Fibroblast of lung (primary cell): ENCODE data around the gene KRR1. TPM values are rescaled to one million over a fixed set of nuclear protein-coding genes. Genes with fewer than 3 reads are reported as not detected.

Experiments used
- DNase-seq, 2 donors: peaks; one replicate each; pipeline versions ENCODE4 v3.0.0 to v3.0.0-alpha.2; 2010; ENCODE audit warnings: low read depth in 2 of 2
- H2AFZ ChIP-seq: 2 replicates; pipeline ENCODE4 v1.5.1; 2012; ENCODE audit warnings: low read length, control low read depth, inconsistent platforms
- H3K27ac ChIP-seq: 2 replicates; pipeline ENCODE4 v1.5.1; 2011; ENCODE audit warnings: low read length, control low read depth; ENCODE audit not compliant: insufficient read depth
- H3K27me3 ChIP-seq: 2 replicates; pipeline ENCODE4 v1.5.1; 2011; ENCODE audit warnings: mild to moderate bottlenecking, low read length; ENCODE audit not compliant: control insufficient read depth, insufficient read depth
- H3K36me3 ChIP-seq: 2 replicates; pipeline ENCODE4 v1.5.1; 2011; ENCODE audit warnings: low read length; ENCODE audit not compliant: control insufficient read depth, insufficient read depth
- H3K4me1 ChIP-seq: 2 replicates; pipeline ENCODE4 v1.5.1; 2011; ENCODE audit warnings: low read length; ENCODE audit not compliant: control insufficient read depth, insufficient read depth; ENCODE audit errors: extremely low read depth
- H3K4me2 ChIP-seq: 2 replicates; pipeline ENCODE4 v1.5.1; 2011; ENCODE audit warnings: low read length, control low read depth; ENCODE audit not compliant: insufficient read depth; ENCODE audit errors: extremely low read depth
- H3K4me3 ChIP-seq, 4 experiments: fragments of 200-600 bp in 1 of 4; sonication (generic) in 1 of 4; replicated peaks in 1 of 4; 2 replicates each; pipeline ENCODE4 v1.5.1; 2011 to 2016; ENCODE audit warnings: low read length in 4 of 4, low read depth in 3 of 4, mild to moderate bottlenecking in 3 of 4, control low read depth in 2 of 4, inconsistent platforms in 1 of 4, mixed read lengths in 1 of 4; ENCODE audit not compliant: insufficient read depth in 1 of 4; ENCODE audit errors: control extremely low read depth in 1 of 4
- H3K79me2 ChIP-seq: 2 replicates; pipeline ENCODE4 v1.5.1; 2012; ENCODE audit warnings: mild to moderate bottlenecking, low read length, inconsistent platforms; ENCODE audit not compliant: control insufficient read depth, insufficient read depth
- H3K9ac ChIP-seq: 2 replicates; pipeline ENCODE4 v1.5.1; 2011; ENCODE audit warnings: mild to moderate bottlenecking, low read length, control low read depth; ENCODE audit not compliant: insufficient read depth
- H3K9me3 ChIP-seq: 2 replicates; pipeline ENCODE4 v1.5.1; 2012; ENCODE audit warnings: low read depth, low read length; ENCODE audit not compliant: control insufficient read depth, insufficient read depth
- H4K20me1 ChIP-seq: 2 replicates; pipeline ENCODE4 v1.5.1; 2011; ENCODE audit warnings: low read length; ENCODE audit not compliant: control insufficient read depth, insufficient read depth; ENCODE audit errors: extremely low read depth
- CTCF ChIP-seq, 2 donors: IDR thresholded peaks in 1 of 2; conservative IDR thresholded peaks in 1 of 2; 1 replicate in 1 of 2; 2 replicates in 1 of 2; pipeline ENCODE4 v1.5.1; 2011 to 2012; ENCODE audit warnings: low read length in 2 of 2, control low read depth in 1 of 2, inconsistent platforms in 1 of 2, low read depth in 1 of 2, mild to moderate bottlenecking in 1 of 2
- EZH2 ChIP-seq: IDR thresholded peaks from 2 replicates; pipeline ENCODE4 v1.5.1; 2012; ENCODE audit warnings: low read length, control low read depth, mild to moderate bottlenecking; ENCODE audit errors: missing control alignments
- polyA minus RNA-seq: library from RNA; depleted of rRNA, polyadenylated mRNA; stranded (reverse); fragments of >200 nt; gene quantifications from 2 replicates; pipeline ENCODE4 v1.2.3, GENCODE V29; 2011; ENCODE audit warnings: low replicate concordance
- polyA plus RNA-seq, 2 donors: library from polyadenylated mRNA; depleted of rRNA in 1 of 2; stranded (reverse) in 1 of 2; unstranded in 1 of 2; fragments of >200 nt; gene quantifications; 2 replicates each; pipeline ENCODE4 v1.2.1, GENCODE V29; 2011 to 2012; ENCODE audit warnings: missing spikeins in 1 of 2
- total RNA-seq: library from RNA; depleted of rRNA; stranded (reverse); fragments of >200 nt; gene quantifications from 2 replicates; pipeline ENCODE4 v1.2.1, GENCODE V29; 2014

Gene KRR1
- total RNA-seq, result 36.5 and 46.9 TPM in 2 replicates
- polyA plus RNA-seq, result 49.7 and 63.6 TPM in 2 replicates
- polyA plus RNA-seq (2012), result 32.0 and 42.3 TPM in 2 replicates
- polyA minus RNA-seq, result 0.08 and 0.37 TPM in 2 replicates

GRCh38 chr12:75511116-75512048 is at the start of gene KRR1:
TSS of gene KRR1 (minus strand) at chr12:75511609. CDS start at chr12:75511597, 12 bp downstream.
- Histone ChIP-seq H3K4me2 (peak within 1 kb of the TSS; percentile 86), H4K20me1 (no peaks in the 10 kb centered on the region), H3K9me3 (no peaks in the 10 kb centered on the region), H3K36me3 (no peaks in the 10 kb centered on the region), H3K9ac (peak within 1 kb of the TSS; percentile 68), H2AFZ (peak within 1 kb of the TSS; percentile 82), H3K79me2 (peaks cover 49% of the 10 kb centered on the region), H3K27ac (peak within 1 kb of the TSS; percentile 87), H3K27me3 (no peaks in the 10 kb centered on the region), H3K4me1 (peaks cover 8% of the 10 kb centered on the region), H3K4me3 (peak within 1 kb of the TSS; percentile 75 to 99 (median 87))
- peak; percentile 99 for DNase-seq
- TF ChIP-seq EZH2 (no peak), CTCF (conservative IDR thresholded peaks at IDR 0.05 in 1 of 2, IDR thresholded peaks at IDR 0.05 in 1 of 2; ENCODE audit: low read depth in 1 of 2, low read length in 2 of 2) (peak in 1 of 2 donors; percentile 23)

GRCh38 chr12:75560167-75560566 is 48.8 kb upstream of the KRR1 start:
- Histone ChIP-seq H2AFZ (no peak overlapping the region), H3K27ac (no peak overlapping the region), H3K4me3 (no peak overlapping the region), H3K9me3 (no peaks in the 10 kb centered on the region), H3K4me2 (no peak overlapping the region), H3K9ac (no peak overlapping the region), H3K27me3 (no peaks in the 10 kb centered on the region), H3K79me2 (no peaks in the 10 kb centered on the region), H3K36me3 (no peaks in the 10 kb centered on the region), H4K20me1 (no peaks in the 10 kb centered on the region), H3K4me1 (no peaks in the 10 kb centered on the region)
- DNase-seq, result peak; percentile 64 to 81
- TF ChIP-seq EZH2 (no peak), CTCF (conservative IDR thresholded peaks at IDR 0.05 in 1 of 2, IDR thresholded peaks at IDR 0.05 in 1 of 2; ENCODE audit: low read depth in 1 of 2, low read length in 2 of 2) (peak; percentile 36 to 45)

GRCh38 chr12:75558287-75558686 is 46.9 kb upstream of the KRR1 start:
- H3K9ac ChIP-seq, result no peak overlapping the region
- no peak overlapping the region for H3K27ac ChIP-seq
- no peak overlapping the region for H3K4me3 ChIP-seq
- TF ChIP-seq CTCF (conservative IDR thresholded peaks at IDR 0.05 in 1 of 2, IDR thresholded peaks at IDR 0.05 in 1 of 2; ENCODE audit: low read depth in 1 of 2, low read length in 2 of 2) (no peak), EZH2 (no peak)
- no peaks in the 10 kb centered on the region for H3K27me3 ChIP-seq
- no peaks in the 10 kb centered on the region for H4K20me1 ChIP-seq
- H3K9me3 ChIP-seq, result no peaks in the 10 kb centered on the region
- no peak overlapping the region for H3K4me2 ChIP-seq
- DNase-seq, result no peak
- no peaks in the 10 kb centered on the region for H3K36me3 ChIP-seq
- no peak overlapping the region for H2AFZ ChIP-seq
- no peaks in the 10 kb centered on the region for H3K4me1 ChIP-seq
- H3K79me2 ChIP-seq, result no peaks in the 10 kb centered on the region
